ENCODE measurements around the gene SETDB1. TPM values are rescaled to one million over a fixed set of nuclear protein-coding genes. Genes with fewer than 3 reads are reported as not detected.

SETDB1 gene
- polyA plus RNA-seq, 1 donor from 2014 or later = 39.1 TPM

DNA sequence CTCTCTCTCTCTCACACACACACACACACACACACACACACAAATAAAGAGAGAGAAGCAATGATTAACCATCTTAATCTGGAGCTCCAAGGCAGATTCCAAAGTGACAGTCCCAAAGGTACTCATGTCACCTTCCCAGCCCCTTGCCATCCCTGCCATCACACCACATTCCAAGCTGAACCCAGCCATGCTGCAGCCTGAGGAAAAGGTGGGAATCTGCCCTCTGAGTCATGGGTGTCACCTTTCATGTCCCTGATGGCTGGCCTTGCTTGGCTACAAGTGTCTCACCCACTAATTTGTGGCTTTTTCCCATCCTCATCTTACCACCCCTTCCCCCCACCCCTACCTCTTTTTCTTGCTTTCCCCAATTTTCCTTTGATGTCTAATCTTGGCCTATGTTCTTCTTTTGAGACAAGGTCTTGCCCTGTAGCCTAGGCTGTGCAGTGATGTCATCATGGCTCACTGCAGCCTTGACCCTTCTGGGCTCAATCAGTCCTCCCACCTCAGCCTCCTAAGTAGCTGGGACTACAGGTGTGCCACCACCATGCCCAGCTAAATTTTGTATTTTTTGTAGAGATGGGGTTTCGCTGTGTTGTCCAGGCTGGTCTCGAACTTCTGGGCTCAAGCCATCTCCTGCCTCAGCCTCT lies 59.1 kb downstream of the SETDB1 start:
- Histone ChIP-seq H3K9ac (ENCODE audit: low read length) (no peak overlapping the region), H3K9me2 (ENCODE audit: insufficient read depth, low read length) (no peaks in the 10 kb centered on the region), H3F3A (ENCODE audit: insufficient read depth, low read length, poor library complexity, severe bottlenecking) (no peaks in the 10 kb centered on the region), H3K4me2 (ENCODE audit: low read length) (no peak overlapping the region), H4K20me1 (ENCODE audit: insufficient read depth) (no peaks in the 10 kb centered on the region), H3K9me3 (ENCODE audit: low read length) (no peaks in the 10 kb centered on the region), H2AFZ (ENCODE audit: low read depth, low read length) (no peak overlapping the region), H3K4me3 (ENCODE audit: low read length) (no peak overlapping the region), H3K79me2 (replicated peaks; ENCODE audit: insufficient read depth, low read length) (no peaks in the 10 kb centered on the region), H3K27ac (ENCODE audit: low read length) (no peak overlapping the region), H3K36me3 (ENCODE audit: insufficient read depth, low read length) (no peaks in the 10 kb centered on the region), H3K27me3 (ENCODE audit: insufficient read depth, low read depth, low read length) (no peaks in the 10 kb centered on the region)
- TF ChIP-seq, protein P1, sequence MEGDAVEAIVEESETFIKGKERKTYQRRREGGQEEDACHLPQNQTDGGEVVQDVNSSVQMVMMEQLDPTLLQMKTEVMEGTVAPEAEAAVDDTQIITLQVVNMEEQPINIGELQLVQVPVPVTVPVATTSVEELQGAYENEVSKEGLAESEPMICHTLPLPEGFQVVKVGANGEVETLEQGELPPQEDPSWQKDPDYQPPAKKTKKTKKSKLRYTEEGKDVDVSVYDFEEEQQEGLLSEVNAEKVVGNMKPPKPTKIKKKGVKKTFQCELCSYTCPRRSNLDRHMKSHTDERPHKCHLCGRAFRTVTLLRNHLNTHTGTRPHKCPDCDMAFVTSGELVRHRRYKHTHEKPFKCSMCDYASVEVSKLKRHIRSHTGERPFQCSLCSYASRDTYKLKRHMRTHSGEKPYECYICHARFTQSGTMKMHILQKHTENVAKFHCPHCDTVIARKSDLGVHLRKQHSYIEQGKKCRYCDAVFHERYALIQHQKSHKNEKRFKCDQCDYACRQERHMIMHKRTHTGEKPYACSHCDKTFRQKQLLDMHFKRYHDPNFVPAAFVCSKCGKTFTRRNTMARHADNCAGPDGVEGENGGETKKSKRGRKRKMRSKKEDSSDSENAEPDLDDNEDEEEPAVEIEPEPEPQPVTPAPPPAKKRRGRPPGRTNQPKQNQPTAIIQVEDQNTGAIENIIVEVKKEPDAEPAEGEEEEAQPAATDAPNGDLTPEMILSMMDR (IDR thresholded peaks at IDR 0.05; ENCODE audit: poor library complexity, severe bottlenecking) = no peak
- TF ChIP-seq SMC3 (conservative IDR thresholded peaks at IDR 0.05; ENCODE audit: poor library complexity) (no peak), EP300 (conservative IDR thresholded peaks at IDR 0.05; ENCODE audit: poor library complexity, severe bottlenecking) (no peak), TAF1 (IDR thresholded peaks at IDR 0.05; ENCODE audit: low read depth) (no peak), POLR2AphosphoS5 (IDR thresholded peaks at IDR 0.05) (no peak), EZH2 (IDR thresholded peaks at IDR 0.05; ENCODE audit: borderline replicate concordance, insufficient read depth, low read length, poor library complexity, severe bottlenecking) (no peak), RAD21 (conservative IDR thresholded peaks at IDR 0.05) (no peak), MXI1 (conservative IDR thresholded peaks at IDR 0.05; ENCODE audit: poor library complexity, severe bottlenecking) (no peak)
- TF ChIP-seq, protein P2, sequence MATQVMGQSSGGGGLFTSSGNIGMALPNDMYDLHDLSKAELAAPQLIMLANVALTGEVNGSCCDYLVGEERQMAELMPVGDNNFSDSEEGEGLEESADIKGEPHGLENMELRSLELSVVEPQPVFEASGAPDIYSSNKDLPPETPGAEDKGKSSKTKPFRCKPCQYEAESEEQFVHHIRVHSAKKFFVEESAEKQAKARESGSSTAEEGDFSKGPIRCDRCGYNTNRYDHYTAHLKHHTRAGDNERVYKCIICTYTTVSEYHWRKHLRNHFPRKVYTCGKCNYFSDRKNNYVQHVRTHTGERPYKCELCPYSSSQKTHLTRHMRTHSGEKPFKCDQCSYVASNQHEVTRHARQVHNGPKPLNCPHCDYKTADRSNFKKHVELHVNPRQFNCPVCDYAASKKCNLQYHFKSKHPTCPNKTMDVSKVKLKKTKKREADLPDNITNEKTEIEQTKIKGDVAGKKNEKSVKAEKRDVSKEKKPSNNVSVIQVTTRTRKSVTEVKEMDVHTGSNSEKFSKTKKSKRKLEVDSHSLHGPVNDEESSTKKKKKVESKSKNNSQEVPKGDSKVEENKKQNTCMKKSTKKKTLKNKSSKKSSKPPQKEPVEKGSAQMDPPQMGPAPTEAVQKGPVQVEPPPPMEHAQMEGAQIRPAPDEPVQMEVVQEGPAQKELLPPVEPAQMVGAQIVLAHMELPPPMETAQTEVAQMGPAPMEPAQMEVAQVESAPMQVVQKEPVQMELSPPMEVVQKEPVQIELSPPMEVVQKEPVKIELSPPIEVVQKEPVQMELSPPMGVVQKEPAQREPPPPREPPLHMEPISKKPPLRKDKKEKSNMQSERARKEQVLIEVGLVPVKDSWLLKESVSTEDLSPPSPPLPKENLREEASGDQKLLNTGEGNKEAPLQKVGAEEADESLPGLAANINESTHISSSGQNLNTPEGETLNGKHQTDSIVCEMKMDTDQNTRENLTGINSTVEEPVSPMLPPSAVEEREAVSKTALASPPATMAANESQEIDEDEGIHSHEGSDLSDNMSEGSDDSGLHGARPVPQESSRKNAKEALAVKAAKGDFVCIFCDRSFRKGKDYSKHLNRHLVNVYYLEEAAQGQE (IDR thresholded peaks at IDR 0.05; ENCODE audit: borderline replicate concordance) = no peak

DNA sequence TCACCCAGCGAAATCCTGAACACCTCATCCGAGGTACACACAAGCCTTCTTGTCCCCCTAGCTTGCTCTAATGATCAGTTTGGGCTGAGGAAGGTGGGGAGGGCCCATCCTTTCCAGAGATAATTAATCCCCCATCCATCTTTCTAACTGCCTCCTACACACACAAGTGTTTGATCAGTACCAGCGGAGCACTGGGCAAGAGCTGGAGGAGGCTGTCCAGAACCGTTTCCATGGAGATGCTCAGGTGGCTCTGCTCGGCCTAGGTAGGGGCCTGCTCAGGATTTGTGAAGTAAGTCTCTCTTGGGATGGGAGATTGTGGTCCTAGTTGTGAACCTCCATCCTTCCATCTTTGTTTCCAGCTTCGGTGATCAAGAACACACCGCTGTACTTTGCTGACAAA lies 61.8 kb downstream of the SETDB1 start:
- Histone ChIP-seq H3F3A (ENCODE audit: insufficient read depth, low read length, poor library complexity, severe bottlenecking) (no peaks in the 10 kb centered on the region), H3K79me2 (replicated peaks; ENCODE audit: insufficient read depth, low read length) (no peaks in the 10 kb centered on the region), H3K9me2 (ENCODE audit: insufficient read depth, low read length) (no peaks in the 10 kb centered on the region), H3K27me3 (ENCODE audit: insufficient read depth, low read depth, low read length) (no peaks in the 10 kb centered on the region), H3K27ac (ENCODE audit: low read length) (no peak overlapping the region), H3K4me3 (ENCODE audit: low read length) (no peak overlapping the region), H3K9me3 (ENCODE audit: low read length) (no peaks in the 10 kb centered on the region), H4K20me1 (ENCODE audit: insufficient read depth) (no peaks in the 10 kb centered on the region), H3K9ac (ENCODE audit: low read length) (no peak overlapping the region), H2AFZ (ENCODE audit: low read depth, low read length) (no peak overlapping the region), H3K36me3 (ENCODE audit: insufficient read depth, low read length) (no peaks in the 10 kb centered on the region), H3K4me2 (ENCODE audit: low read length) (no peak overlapping the region)
- TF ChIP-seq, protein P2 (IDR thresholded peaks at IDR 0.05; ENCODE audit: borderline replicate concordance) = no peak
- TF ChIP-seq MXI1 (conservative IDR thresholded peaks at IDR 0.05; ENCODE audit: poor library complexity, severe bottlenecking) (no peak), TAF1 (IDR thresholded peaks at IDR 0.05; ENCODE audit: low read depth) (no peak), SMC3 (conservative IDR thresholded peaks at IDR 0.05; ENCODE audit: poor library complexity) (no peak), RAD21 (conservative IDR thresholded peaks at IDR 0.05) (no peak), POLR2AphosphoS5 (IDR thresholded peaks at IDR 0.05) (no peak), EZH2 (IDR thresholded peaks at IDR 0.05; ENCODE audit: borderline replicate concordance, insufficient read depth, low read length, poor library complexity, severe bottlenecking) (no peak), EP300 (conservative IDR thresholded peaks at IDR 0.05; ENCODE audit: poor library complexity, severe bottlenecking) (no peak)
- TF ChIP-seq, protein P1 (IDR thresholded peaks at IDR 0.05; ENCODE audit: poor library complexity, severe bottlenecking) = no peak

Data from neural cell (in vitro differentiated cells).